Duodenal mucosa (tissue), 2 donors: ENCODE results near the gene TMEM62.

ENCODE experiments used
- H3K27ac ChIP-seq: one replicate; pipeline ENCODE4 v1.7.0; 2013; ENCODE audit warnings: low read depth, low read length
- H3K27me3 ChIP-seq, 2 donors: one replicate each; pipeline ENCODE4 v1.7.0; 2013; ENCODE audit warnings: low read length in 2 of 2, control low read depth in 1 of 2; ENCODE audit not compliant: insufficient read depth in 2 of 2, control insufficient read depth in 1 of 2
- H3K36me3 ChIP-seq, 2 donors: one replicate each; pipeline ENCODE4 v1.7.0; 2013; ENCODE audit warnings: low read length in 2 of 2, control low read depth in 1 of 2; ENCODE audit not compliant: insufficient read depth in 2 of 2, control insufficient read depth in 1 of 2
- H3K4me1 ChIP-seq, 2 donors: one replicate each; pipeline ENCODE4 v1.7.0; 2013; ENCODE audit warnings: low read length in 2 of 2, control low read depth in 1 of 2; ENCODE audit not compliant: insufficient read depth in 2 of 2, control insufficient read depth in 1 of 2
- H3K4me3 ChIP-seq, 2 donors: one replicate each; pipeline ENCODE4 v1.7.0; 2013; ENCODE audit warnings: low read length in 2 of 2, low read depth in 1 of 2
- H3K9ac ChIP-seq, 2 donors: one replicate each; pipeline ENCODE4 v1.7.0; 2013; ENCODE audit warnings: low read length in 2 of 2, low read depth in 1 of 2
- H3K9me3 ChIP-seq, 2 donors: one replicate each; pipeline ENCODE4 v1.7.0; 2013; ENCODE audit warnings: low read length in 2 of 2, control low read depth in 1 of 2; ENCODE audit not compliant: control insufficient read depth in 1 of 2

Gene TMEM62

DNA sequence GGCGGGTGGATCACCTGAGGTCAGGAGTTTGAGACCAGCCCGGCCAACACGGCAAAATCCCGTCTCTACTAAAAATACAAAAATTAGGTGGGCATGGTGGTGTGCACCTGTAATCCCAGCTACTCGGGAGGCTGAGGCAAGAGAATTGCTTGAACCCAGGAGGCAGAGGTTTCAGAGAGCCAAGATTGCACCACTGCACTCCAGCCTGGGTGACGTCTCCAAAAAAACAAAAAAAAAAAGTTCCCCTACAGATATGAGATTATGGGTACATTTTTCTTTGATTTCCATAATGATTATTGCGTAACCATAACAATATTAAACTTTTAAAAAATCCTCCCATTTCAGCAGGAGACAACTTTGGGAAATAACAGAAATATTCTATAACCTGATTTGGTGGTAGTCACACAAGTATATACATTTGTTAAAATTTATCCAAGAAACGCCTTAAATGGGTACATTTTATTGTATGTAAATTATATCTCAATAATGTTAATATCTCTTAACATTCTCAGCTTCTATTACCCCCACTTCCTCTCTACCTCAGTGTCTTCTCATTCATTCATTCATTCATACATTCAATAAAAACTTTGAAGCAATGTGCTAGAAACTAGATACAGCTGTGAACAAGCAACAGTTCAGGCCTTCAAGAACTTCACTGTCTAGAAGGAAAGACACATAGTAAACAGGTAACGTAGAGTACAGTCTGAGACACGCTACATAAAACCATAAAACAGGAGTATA, 34.1 kb upstream of the TMEM62 start:
- Histone ChIP-seq H3K9me3 (no peaks in the 10 kb centered on the region), H3K27me3 (no peaks in the 10 kb centered on the region), H3K9ac (no peak overlapping the region), H3K4me3 (no peak overlapping the region), H3K27ac (no peak overlapping the region), H3K36me3 (peaks cover 8 to 18% of the 10 kb centered on the region in 2 donors), H3K4me1 (peaks cover 3 to 14% of the 10 kb centered on the region in 2 donors)

DNA sequence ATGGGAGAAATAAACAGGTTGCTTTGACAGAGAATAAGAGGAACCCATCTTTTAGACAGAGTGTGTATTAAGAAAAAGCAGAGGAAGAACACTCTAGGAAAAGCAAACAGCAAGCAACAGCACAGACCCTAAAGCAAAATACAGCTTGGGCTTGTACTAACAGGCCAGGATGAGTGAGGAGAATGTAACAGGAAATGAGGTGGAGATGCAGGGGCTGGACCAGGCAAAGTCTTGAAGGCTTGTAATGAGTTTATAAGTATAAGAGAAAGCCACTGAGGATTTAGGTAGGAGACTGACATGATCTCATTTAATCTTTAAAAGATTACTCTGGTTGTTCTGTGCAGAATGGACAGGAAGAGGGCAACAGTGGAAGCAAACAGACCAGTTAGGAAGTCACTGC, 32.4 kb upstream of the TMEM62 start:
- Histone ChIP-seq H3K27me3 (no peaks in the 10 kb centered on the region), H3K4me3 (no peak overlapping the region), H3K9me3 (no peaks in the 10 kb centered on the region), H3K4me1 (peaks cover 13 to 14% of the 10 kb centered on the region in 2 donors), H3K36me3 (peaks cover 8 to 15% of the 10 kb centered on the region in 2 donors), H3K9ac (no peak overlapping the region), H3K27ac (no peak overlapping the region)

DNA sequence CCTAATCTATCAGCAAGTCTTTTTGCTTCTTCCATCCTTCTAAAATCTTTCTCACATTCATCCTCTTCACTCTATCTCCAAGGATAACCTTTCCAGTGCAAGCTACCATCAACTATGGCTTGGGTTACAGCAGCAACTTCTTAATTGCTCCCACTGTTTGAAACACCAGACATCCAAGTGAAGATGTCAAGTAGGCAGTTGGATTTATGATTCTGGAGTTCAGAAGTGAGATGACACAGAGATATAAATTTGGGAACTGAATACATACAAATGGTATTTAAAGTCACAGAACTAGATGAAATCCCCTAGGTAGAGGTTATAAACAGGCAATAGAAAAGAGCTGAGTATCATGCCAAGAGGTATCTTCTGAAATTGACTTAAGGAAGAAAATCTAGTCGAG, 31.2 kb upstream of the TMEM62 start:
- no peaks in the 10 kb centered on the region for H3K27me3 ChIP-seq
- H3K4me1 ChIP-seq, result peaks cover 14 to 17% of the 10 kb centered on the region in 2 donors
- no peaks in the 10 kb centered on the region for H3K9me3 ChIP-seq
- no peak overlapping the region for H3K27ac ChIP-seq
- H3K9ac ChIP-seq, result no peak overlapping the region
- H3K36me3 ChIP-seq, result peaks cover 8 to 15% of the 10 kb centered on the region in 2 donors
- no peak overlapping the region for H3K4me3 ChIP-seq

DNA sequence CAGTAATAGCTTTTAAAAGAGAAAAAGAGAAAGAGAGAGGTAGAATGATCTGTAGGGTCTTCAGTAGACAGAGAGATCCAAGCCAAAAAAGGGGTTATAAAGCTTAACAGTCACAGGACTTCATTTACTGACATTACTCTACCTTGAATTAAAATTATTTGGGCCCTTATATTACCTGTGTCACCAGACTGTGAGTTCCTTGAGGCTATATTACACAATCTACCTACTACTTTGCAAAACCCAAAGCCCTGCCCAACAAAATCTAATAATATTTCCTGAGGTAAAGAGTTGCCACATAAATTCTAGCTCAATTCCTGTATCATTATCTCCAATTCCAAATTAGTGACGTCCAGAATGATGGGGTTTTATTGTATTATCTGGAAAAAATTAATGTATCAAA, 29.5 kb upstream of the TMEM62 start:
- Histone ChIP-seq H3K27me3 (no peaks in the 10 kb centered on the region), H3K27ac (no peak overlapping the region), H3K36me3 (peaks cover 5 to 15% of the 10 kb centered on the region in 2 donors), H3K4me3 (no peak overlapping the region), H3K9me3 (no peaks in the 10 kb centered on the region), H3K9ac (no peak overlapping the region), H3K4me1 (peaks cover 14 to 17% of the 10 kb centered on the region in 2 donors)

DNA sequence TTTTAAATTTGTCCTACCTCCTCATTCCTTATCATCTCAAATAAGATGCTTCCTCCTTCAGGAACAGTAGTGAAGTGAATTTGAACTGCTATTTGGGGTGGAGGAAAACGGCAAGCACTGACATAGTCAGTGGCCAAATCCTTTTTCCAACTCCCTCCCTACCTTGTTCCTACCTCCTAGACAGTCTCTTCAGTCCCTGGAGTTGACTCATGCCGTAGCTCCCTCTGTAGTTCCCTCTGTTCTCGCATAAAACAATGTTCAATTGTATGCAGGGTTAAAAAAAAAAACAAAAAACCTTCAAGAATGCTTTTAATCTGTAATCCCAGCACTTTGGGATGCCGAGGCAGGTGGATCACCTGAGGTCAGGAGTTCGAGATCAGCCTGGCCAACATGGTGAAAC, 29.0 kb upstream of the TMEM62 start:
- H3K27ac ChIP-seq, result no peak overlapping the region
- peaks cover 14 to 17% of the 10 kb centered on the region in 2 donors for H3K4me1 ChIP-seq
- peak overlapping the region; percentile 17 to 46 for H3K4me3 ChIP-seq
- H3K9me3 ChIP-seq, result no peaks in the 10 kb centered on the region
- H3K27me3 ChIP-seq, result no peaks in the 10 kb centered on the region
- H3K36me3 ChIP-seq, result peaks cover 5 to 15% of the 10 kb centered on the region in 2 donors
- H3K9ac ChIP-seq, result no peak overlapping the region

DNA sequence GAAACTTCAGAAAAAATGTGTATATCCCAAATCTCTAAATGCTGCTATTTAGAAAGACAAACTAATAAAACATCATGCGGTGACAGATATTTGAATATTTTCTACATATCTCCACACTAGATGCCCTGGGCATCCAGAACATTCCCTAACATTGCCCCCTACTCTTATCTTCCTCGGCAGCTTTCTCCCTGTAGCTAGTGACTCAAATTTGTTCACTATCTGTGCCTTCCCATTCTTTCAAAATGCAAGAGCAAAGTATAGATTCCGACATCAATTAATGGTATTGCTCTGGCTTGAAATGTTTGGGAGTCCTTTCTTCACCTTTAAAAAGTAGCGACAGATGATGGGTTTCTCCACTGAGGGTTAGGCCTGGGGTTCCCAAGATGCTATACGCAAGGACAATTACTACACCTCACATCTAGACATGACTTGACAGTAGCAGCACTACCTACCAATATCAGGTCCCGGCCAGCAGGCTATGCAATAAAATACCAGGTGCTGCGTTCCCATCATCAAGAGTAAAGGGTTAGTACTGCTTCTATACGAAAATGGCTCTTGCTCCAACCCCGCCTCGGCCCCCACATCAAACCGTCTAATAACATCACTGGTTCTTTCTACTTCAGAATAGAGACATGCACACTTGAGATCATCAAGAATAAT, 28.2 kb upstream of the TMEM62 start:
- H3K27ac ChIP-seq, result peak overlapping the region; percentile 76
- H3K9ac ChIP-seq, result peak overlapping the region; percentile 88 to 93
- peaks cover 5 to 9% of the 10 kb centered on the region in 2 donors for H3K36me3 ChIP-seq
- peak overlapping the region; percentile 85 to 96 for H3K4me3 ChIP-seq
- H3K9me3 ChIP-seq, result no peaks in the 10 kb centered on the region
- no peaks in the 10 kb centered on the region for H3K27me3 ChIP-seq
- H3K4me1 ChIP-seq, result peaks cover 14 to 17% of the 10 kb centered on the region in 2 donors

DNA sequence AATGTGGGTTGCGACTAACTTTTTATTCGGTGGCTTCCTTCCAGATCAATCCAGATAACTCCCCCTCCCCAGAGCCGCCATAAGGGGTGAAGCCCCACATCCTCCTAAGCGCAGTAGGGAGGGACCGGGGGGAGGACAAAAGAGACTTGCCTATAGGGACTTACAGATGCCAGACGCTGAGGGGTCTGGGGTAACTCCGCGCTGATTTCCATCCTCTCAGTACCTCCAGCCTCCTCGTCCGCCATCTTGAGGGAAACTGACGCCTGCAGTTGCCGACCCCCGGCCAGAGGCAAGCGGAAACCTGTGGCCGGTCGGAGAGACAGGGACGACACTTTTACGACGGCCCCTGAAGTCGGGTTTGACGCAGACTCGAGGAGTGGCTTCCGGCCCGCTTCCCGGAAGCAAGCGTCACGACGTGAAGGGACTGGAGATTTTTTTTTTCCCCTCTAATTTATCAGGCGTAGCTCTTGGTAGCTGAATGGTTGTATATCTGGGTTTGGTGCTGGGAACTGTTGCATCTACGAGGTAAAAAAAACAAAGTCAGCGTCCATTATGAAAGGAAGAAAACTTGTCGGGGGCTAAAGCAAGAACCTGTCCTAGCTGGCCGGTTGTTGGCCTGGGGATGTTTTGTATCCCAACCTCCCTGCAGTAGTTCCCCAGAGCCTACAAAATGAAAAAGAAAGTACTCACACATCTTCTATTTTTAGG, 27.5 kb upstream of the TMEM62 start, which contains the start of gene UBR1:
UBR1 (minus strand) TSS at position 261 of the 708 bp plus-strand sequence; CDS start at position 245, 16 bp downstream.
- Histone ChIP-seq H3K9ac (peak within 1 kb of the TSS; percentile 88 to 93), H3K27ac (peak within 1 kb of the TSS; percentile 83), H3K4me1 (peaks cover 14 to 17% of the 10 kb centered on the region in 2 donors), H3K9me3 (no peaks in the 10 kb centered on the region), H3K27me3 (no peaks in the 10 kb centered on the region), H3K36me3 (peaks cover 5 to 7% of the 10 kb centered on the region in 2 donors), H3K4me3 (peak within 1 kb of the TSS; percentile 85 to 96)

DNA sequence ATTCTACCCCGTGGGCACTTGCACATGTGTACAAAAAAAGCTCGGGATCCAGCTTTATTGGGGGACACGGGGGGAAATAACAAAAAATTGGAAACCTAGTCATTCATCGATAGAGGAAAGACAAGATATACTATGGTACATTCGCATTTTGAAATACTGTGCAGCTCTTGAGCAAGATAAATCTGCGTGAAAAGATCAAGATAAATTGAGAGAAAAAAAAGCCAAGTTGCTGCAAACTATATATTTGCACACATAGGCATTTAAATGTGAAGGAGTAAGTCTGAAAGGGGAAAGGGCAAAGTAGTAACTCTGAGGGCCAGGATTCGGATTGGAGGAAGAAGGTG, 26.9 kb upstream of the TMEM62 start:
- H3K9ac ChIP-seq, result peak overlapping the region; percentile 88 to 93
- H3K36me3 ChIP-seq, result peaks cover 5 to 7% of the 10 kb centered on the region in 2 donors
- H3K9me3 ChIP-seq, result no peaks in the 10 kb centered on the region
- H3K27me3 ChIP-seq, result no peaks in the 10 kb centered on the region
- peaks cover 14 to 17% of the 10 kb centered on the region in 2 donors for H3K4me1 ChIP-seq
- peak overlapping the region; percentile 83 for H3K27ac ChIP-seq
- H3K4me3 ChIP-seq, result peak overlapping the region; percentile 85 to 96

DNA sequence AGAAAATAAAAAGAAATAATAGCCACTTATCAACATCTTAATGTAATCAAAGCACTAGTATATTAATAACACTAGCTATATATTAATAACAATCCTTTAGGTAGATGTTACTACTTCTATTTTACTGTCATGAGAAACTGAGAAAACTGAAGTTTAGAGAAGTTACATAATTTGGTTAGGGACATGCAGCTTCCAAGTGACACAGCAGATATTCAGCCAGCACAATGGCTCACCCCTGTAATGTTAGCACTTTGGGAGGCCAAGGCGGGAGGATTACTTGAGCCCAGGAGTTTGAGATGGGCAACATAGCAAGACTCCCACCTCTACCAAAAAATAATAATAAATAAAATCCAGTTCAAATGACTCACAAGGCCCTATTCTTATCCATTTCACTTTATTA, 25.6 kb upstream of the TMEM62 start:
- H3K9ac ChIP-seq, result no peak overlapping the region
- H3K36me3 ChIP-seq, result peaks cover 3 to 5% of the 10 kb centered on the region in 2 donors
- H3K4me1 ChIP-seq, result peaks cover 14 to 17% of the 10 kb centered on the region in 2 donors
- no peak overlapping the region for H3K4me3 ChIP-seq
- H3K27me3 ChIP-seq, result no peaks in the 10 kb centered on the region
- no peak overlapping the region for H3K27ac ChIP-seq
- no peaks in the 10 kb centered on the region for H3K9me3 ChIP-seq

DNA sequence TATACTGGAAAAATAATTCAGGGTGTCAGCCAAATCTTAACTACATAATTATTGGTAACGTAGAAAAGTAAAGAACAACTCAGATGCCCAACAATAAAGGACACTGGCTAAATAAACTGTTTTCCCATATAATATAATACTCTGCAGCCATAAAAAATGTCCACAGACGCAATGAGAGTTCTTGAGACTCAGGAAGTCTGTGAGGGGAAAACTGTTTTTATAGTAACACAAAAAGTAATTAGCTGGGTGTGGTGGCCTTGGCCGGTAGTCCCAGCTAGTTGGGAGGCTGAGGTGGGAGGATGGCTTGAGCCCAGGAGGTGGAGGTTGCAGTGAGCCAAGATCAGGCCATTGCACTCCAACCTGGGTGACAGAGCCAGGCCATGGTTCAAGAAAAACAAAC, 22.0 kb upstream of the TMEM62 start:
- Histone ChIP-seq H3K27me3 (no peaks in the 10 kb centered on the region), H3K4me1 (peaks cover 0 to 3% of the 10 kb centered on the region in 2 donors), H3K9ac (no peak overlapping the region), H3K4me3 (no peak overlapping the region), H3K36me3 (no peaks in the 10 kb centered on the region), H3K27ac (no peak overlapping the region), H3K9me3 (no peaks in the 10 kb centered on the region)
